A549 (cell line): Measurements from ENCODE around the gene WDR35.

Experiments
- CTCF ChIP-seq: fragments of >200 bp; sonication (Bioruptor Twin); formaldehyde crosslinking; IDR thresholded peaks from 3 replicates; pipeline ENCODE4 v1.5.1; 2016
- JUNB ChIP-seq: fragments of >200 bp; sonication (Bioruptor Twin); formaldehyde crosslinking; IDR thresholded peaks from 2 replicates; pipeline ENCODE4 v1.6.1; 2016
- RAD21 ChIP-seq, 2 experiments: fragments of >200 bp in 1 of 2; sonication (Bioruptor Twin) in 1 of 2; formaldehyde crosslinking in 1 of 2; IDR thresholded peaks in 1 of 2; conservative IDR thresholded peaks in 1 of 2; 2 replicates in 1 of 2; 3 replicates in 1 of 2; pipeline ENCODE4 v1.6.1; 2012 to 2018; ENCODE audit warnings: inconsistent platforms in 1 of 2
- RARB ChIP-seq: fragments of 250-450 bp; sonication (Bioruptor Pico); IDR thresholded peaks from 2 replicates; pipeline ENCODE4 v1.8.0; 2021; ENCODE audit warnings: mild to moderate bottlenecking, moderate library complexity

- no peak for TF ChIP-seq CTCF
- no peak for TF ChIP-seq RAD21 (conservative IDR thresholded peaks at IDR 0.05 in 1 of 2, IDR thresholded peaks at IDR 0.05 in 1 of 2)
- no peak for TF ChIP-seq RARB
- TF ChIP-seq JUNB = no peak
Observed at GRCh38 chr2:19881908-19882265, 108.0 kb downstream of the WDR35 start.
